Measurements from ENCODE around the gene THAP5. TPM values are rescaled to one million over a fixed set of nuclear protein-coding genes. Genes with fewer than 3 reads are reported as not detected.

Gene THAP5
- polyA plus RNA-seq, 1 donor from 2014 or later = 49.4 TPM

GRCh38 chr7:108515630-108516029 lies 53.9 kb downstream of the THAP5 start:
- TF ChIP-seq RAD21 (conservative IDR thresholded peaks at IDR 0.05) (no peak), SMC3 (conservative IDR thresholded peaks at IDR 0.05; ENCODE audit: poor library complexity) (no peak), TAF1 (IDR thresholded peaks at IDR 0.05; ENCODE audit: low read depth) (no peak), POLR2AphosphoS5 (IDR thresholded peaks at IDR 0.05) (no peak), CTCF (IDR thresholded peaks at IDR 0.05; ENCODE audit: poor library complexity, severe bottlenecking) (no peak), REST (IDR thresholded peaks at IDR 0.05; ENCODE audit: borderline replicate concordance) (no peak), MXI1 (conservative IDR thresholded peaks at IDR 0.05; ENCODE audit: poor library complexity, severe bottlenecking) (no peak), EP300 (conservative IDR thresholded peaks at IDR 0.05; ENCODE audit: poor library complexity, severe bottlenecking) (no peak), EZH2 (IDR thresholded peaks at IDR 0.05; ENCODE audit: borderline replicate concordance, insufficient read depth, low read length, poor library complexity, severe bottlenecking) (no peak)
- Histone ChIP-seq H3F3A (ENCODE audit: insufficient read depth, low read length, poor library complexity, severe bottlenecking) (no peaks in the 10 kb centered on the region), H3K27me3 (ENCODE audit: insufficient read depth, low read depth, low read length) (no peaks in the 10 kb centered on the region), H4K20me1 (ENCODE audit: insufficient read depth) (no peaks in the 10 kb centered on the region), H3K9me2 (ENCODE audit: insufficient read depth, low read length) (no peaks in the 10 kb centered on the region), H3K4me3 (ENCODE audit: low read length) (no peak overlapping the region), H3K79me2 (replicated peaks; ENCODE audit: insufficient read depth, low read length) (peaks cover 34% of the 10 kb centered on the region), H3K9ac (ENCODE audit: low read length) (no peak overlapping the region), H3K4me2 (ENCODE audit: low read length) (no peak overlapping the region), H3K9me3 (ENCODE audit: low read length) (no peaks in the 10 kb centered on the region), H3K36me3 (ENCODE audit: insufficient read depth, low read length) (peaks cover 19% of the 10 kb centered on the region), H2AFZ (ENCODE audit: low read depth, low read length) (no peak overlapping the region), H3K27ac (ENCODE audit: low read length) (no peak overlapping the region)

GRCh38 chr7:108515013-108515412 lies 54.5 kb downstream of the THAP5 start:
- H3K27ac ChIP-seq (ENCODE audit: low read length) = no peak overlapping the region

More at GRCh38 chr7:108515013-108515412, 54.5 kb downstream of the THAP5 start:
- Histone ChIP-seq H3K36me3 (ENCODE audit: insufficient read depth, low read length) (peaks cover 19% of the 10 kb centered on the region), H4K20me1 (ENCODE audit: insufficient read depth) (no peaks in the 10 kb centered on the region), H3K9me3 (ENCODE audit: low read length) (no peaks in the 10 kb centered on the region), H3K4me2 (ENCODE audit: low read length) (no peak overlapping the region), H3F3A (ENCODE audit: insufficient read depth, low read length, poor library complexity, severe bottlenecking) (no peaks in the 10 kb centered on the region), H3K79me2 (replicated peaks; ENCODE audit: insufficient read depth, low read length) (peaks cover 28% of the 10 kb centered on the region), H3K9me2 (ENCODE audit: insufficient read depth, low read length) (no peaks in the 10 kb centered on the region), H3K4me3 (ENCODE audit: low read length) (no peak overlapping the region), H2AFZ (ENCODE audit: low read depth, low read length) (no peak overlapping the region), H3K9ac (ENCODE audit: low read length) (no peak overlapping the region), H3K27me3 (ENCODE audit: insufficient read depth, low read depth, low read length) (no peaks in the 10 kb centered on the region)
- TF ChIP-seq TAF1 (IDR thresholded peaks at IDR 0.05; ENCODE audit: low read depth) = no peak
- TF ChIP-seq REST (IDR thresholded peaks at IDR 0.05; ENCODE audit: borderline replicate concordance) = no peak
- no peak for TF ChIP-seq CTCF (IDR thresholded peaks at IDR 0.05; ENCODE audit: poor library complexity, severe bottlenecking)
- TF ChIP-seq EZH2 (IDR thresholded peaks at IDR 0.05; ENCODE audit: borderline replicate concordance, insufficient read depth, low read length, poor library complexity, severe bottlenecking) = no peak
- TF ChIP-seq MXI1 (conservative IDR thresholded peaks at IDR 0.05; ENCODE audit: poor library complexity, severe bottlenecking) = no peak
- TF ChIP-seq EP300 (conservative IDR thresholded peaks at IDR 0.05; ENCODE audit: poor library complexity, severe bottlenecking) = no peak
- no peak for TF ChIP-seq POLR2AphosphoS5 (IDR thresholded peaks at IDR 0.05)
- no peak for TF ChIP-seq RAD21 (conservative IDR thresholded peaks at IDR 0.05)
- no peak for TF ChIP-seq SMC3 (conservative IDR thresholded peaks at IDR 0.05; ENCODE audit: poor library complexity)

Data from neural cell (in vitro differentiated cells).